ENCODE measurements around the gene PCBP1. TPM values are rescaled to one million over a fixed set of nuclear protein-coding genes. Genes with fewer than 3 reads are reported as not detected.
A peak's percentile ranks its signal among the peaks of the same experiment; 100 is the strongest.

The PCBP1 gene
- total and polyA plus RNA-seq, 2 donors (not counting 1 experiment from before 2014, with no cell fraction given) = 42.1 to 104 TPM

DNA sequence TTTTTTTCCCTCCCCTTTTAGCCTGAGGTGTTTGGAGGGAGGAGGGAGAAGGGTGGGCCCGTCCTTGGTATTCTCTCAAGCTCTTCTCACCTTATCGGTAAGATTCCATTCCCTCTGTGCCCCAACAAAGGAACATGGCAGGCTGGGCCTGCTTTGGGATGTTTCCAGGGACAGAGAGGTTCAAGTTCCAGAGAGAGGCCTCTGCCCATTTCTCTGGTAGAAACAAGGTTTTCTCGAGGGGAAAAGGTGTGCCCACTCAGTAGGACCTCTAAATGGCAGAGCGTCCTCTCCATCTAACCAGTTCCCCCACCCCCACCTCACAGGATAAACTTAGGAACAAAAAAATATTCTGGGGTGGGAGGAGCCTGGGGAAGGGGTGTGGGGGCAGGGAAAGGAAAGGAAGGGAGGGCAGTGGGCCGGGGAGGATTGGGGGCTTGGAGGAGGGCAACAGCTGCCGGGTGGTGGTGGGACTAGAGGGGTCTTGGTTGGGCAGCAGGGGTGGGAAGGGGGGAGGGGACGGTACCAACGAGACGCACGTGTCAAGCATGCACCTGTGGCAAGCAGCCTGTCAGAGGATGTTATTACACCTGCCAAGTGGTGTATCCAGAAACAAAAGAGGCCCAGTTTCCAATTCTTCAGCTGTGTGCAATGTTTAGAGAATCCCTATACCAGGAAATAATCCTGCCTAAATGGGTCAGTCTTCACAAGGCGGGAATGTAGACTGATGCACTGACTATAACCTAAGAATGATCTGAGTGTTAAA is 2.1 kb downstream of the PCBP1 start:
- Histone ChIP-seq H3K9me3 (ENCODE audit: control insufficient read depth, insufficient read depth, low read depth, low read length) (no peaks in the 10 kb centered on the region), H3K27ac (ENCODE audit: insufficient read depth, low read length) (peak overlapping the region; percentile 99), H3K79me2 (ENCODE audit: control insufficient read depth, insufficient read depth, low read length) (peaks cover 31% of the 10 kb centered on the region), H3K4me2 (ENCODE audit: extremely low read depth, insufficient read depth, low read length) (peak overlapping the region; percentile 99), H4K20me1 (ENCODE audit: control insufficient read depth, extremely low read depth, insufficient read depth, low read length) (no peaks in the 10 kb centered on the region), H3K4me3 (replicated peaks in 1 of 4; ENCODE audit: control extremely low read depth in 1 of 4, insufficient read depth in 1 of 4, low read depth in 3 of 4, low read length in 4 of 4) (peak overlapping the region; percentile 79 to 98 (median 88)), H3K4me1 (ENCODE audit: control insufficient read depth, extremely low read depth, insufficient read depth, low read length) (peaks cover 10% of the 10 kb centered on the region), H2AFZ (ENCODE audit: low read length) (no peak overlapping the region), H3K27me3 (ENCODE audit: control insufficient read depth, insufficient read depth, low read length) (no peaks in the 10 kb centered on the region), H3K9ac (ENCODE audit: insufficient read depth, low read length) (peak overlapping the region; percentile 89), H3K36me3 (ENCODE audit: control insufficient read depth, insufficient read depth, low read length) (peaks cover 6% of the 10 kb centered on the region)
- no peak for DNase-seq (ENCODE audit: low read depth in 2 of 2)
- TF ChIP-seq EZH2 (IDR thresholded peaks at IDR 0.05; ENCODE audit: low read length, missing control alignments) = no peak
- TF ChIP-seq, protein P1, sequence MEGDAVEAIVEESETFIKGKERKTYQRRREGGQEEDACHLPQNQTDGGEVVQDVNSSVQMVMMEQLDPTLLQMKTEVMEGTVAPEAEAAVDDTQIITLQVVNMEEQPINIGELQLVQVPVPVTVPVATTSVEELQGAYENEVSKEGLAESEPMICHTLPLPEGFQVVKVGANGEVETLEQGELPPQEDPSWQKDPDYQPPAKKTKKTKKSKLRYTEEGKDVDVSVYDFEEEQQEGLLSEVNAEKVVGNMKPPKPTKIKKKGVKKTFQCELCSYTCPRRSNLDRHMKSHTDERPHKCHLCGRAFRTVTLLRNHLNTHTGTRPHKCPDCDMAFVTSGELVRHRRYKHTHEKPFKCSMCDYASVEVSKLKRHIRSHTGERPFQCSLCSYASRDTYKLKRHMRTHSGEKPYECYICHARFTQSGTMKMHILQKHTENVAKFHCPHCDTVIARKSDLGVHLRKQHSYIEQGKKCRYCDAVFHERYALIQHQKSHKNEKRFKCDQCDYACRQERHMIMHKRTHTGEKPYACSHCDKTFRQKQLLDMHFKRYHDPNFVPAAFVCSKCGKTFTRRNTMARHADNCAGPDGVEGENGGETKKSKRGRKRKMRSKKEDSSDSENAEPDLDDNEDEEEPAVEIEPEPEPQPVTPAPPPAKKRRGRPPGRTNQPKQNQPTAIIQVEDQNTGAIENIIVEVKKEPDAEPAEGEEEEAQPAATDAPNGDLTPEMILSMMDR (conservative IDR thresholded peaks at IDR 0.05 in 1 of 2, IDR thresholded peaks at IDR 0.05 in 1 of 2; ENCODE audit: low read depth in 1 of 2, low read length in 2 of 2) = no peak

GRCh38 chr2:70089983-70090525 is 2.8 kb downstream of the PCBP1 start:
- no peaks in the 10 kb centered on the region for H3K9me3 ChIP-seq (ENCODE audit: control insufficient read depth, insufficient read depth, low read depth, low read length)
- no peak overlapping the region for H2AFZ ChIP-seq (ENCODE audit: low read length)
- H3K4me1 ChIP-seq (ENCODE audit: control insufficient read depth, extremely low read depth, insufficient read depth, low read length) = peaks cover 15% of the 10 kb centered on the region
- H3K9ac ChIP-seq (ENCODE audit: insufficient read depth, low read length) = no peak overlapping the region
- peaks cover 31% of the 10 kb centered on the region for H3K79me2 ChIP-seq (ENCODE audit: control insufficient read depth, insufficient read depth, low read length)
- TF ChIP-seq, protein P1 (conservative IDR thresholded peaks at IDR 0.05 in 1 of 2, IDR thresholded peaks at IDR 0.05 in 1 of 2; ENCODE audit: low read depth in 1 of 2, low read length in 2 of 2) = no peak
- TF ChIP-seq EZH2 (IDR thresholded peaks at IDR 0.05; ENCODE audit: low read length, missing control alignments) = no peak
- no peaks in the 10 kb centered on the region for H3K27me3 ChIP-seq (ENCODE audit: control insufficient read depth, insufficient read depth, low read length)
- DNase-seq (ENCODE audit: low read depth in 2 of 2) = no peak
- H3K4me3 ChIP-seq (replicated peaks in 1 of 4; ENCODE audit: control extremely low read depth in 1 of 4, insufficient read depth in 1 of 4, low read depth in 3 of 4, low read length in 4 of 4) = peak overlapping the region; percentile 26 to 95 (median 80)
- H3K27ac ChIP-seq (ENCODE audit: insufficient read depth, low read length) = peak overlapping the region; percentile 13
- peak overlapping the region; percentile 72 for H3K4me2 ChIP-seq (ENCODE audit: extremely low read depth, insufficient read depth, low read length)
- no peaks in the 10 kb centered on the region for H4K20me1 ChIP-seq (ENCODE audit: control insufficient read depth, extremely low read depth, insufficient read depth, low read length)
- H3K36me3 ChIP-seq (ENCODE audit: control insufficient read depth, insufficient read depth, low read length) = peaks cover 6% of the 10 kb centered on the region

- H4K20me1 ChIP-seq (ENCODE audit: control insufficient read depth, extremely low read depth, insufficient read depth, low read length) = no peaks in the 10 kb centered on the region
- H3K4me1 ChIP-seq (ENCODE audit: control insufficient read depth, extremely low read depth, insufficient read depth, low read length) = peaks cover 13% of the 10 kb centered on the region
- H2AFZ ChIP-seq (ENCODE audit: low read length) = no peak overlapping the region
- no peak overlapping the region for H3K4me3 ChIP-seq (replicated peaks in 1 of 4; ENCODE audit: control extremely low read depth in 1 of 4, insufficient read depth in 1 of 4, low read depth in 3 of 4, low read length in 4 of 4)
- H3K9me3 ChIP-seq (ENCODE audit: control insufficient read depth, insufficient read depth, low read depth, low read length) = no peaks in the 10 kb centered on the region
- H3K4me2 ChIP-seq (ENCODE audit: extremely low read depth, insufficient read depth, low read length) = no peak overlapping the region
- H3K9ac ChIP-seq (ENCODE audit: insufficient read depth, low read length) = no peak overlapping the region
- peaks cover 31% of the 10 kb centered on the region for H3K79me2 ChIP-seq (ENCODE audit: control insufficient read depth, insufficient read depth, low read length)
- no peak for DNase-seq (ENCODE audit: low read depth in 2 of 2)
- no peaks in the 10 kb centered on the region for H3K27me3 ChIP-seq (ENCODE audit: control insufficient read depth, insufficient read depth, low read length)
- H3K36me3 ChIP-seq (ENCODE audit: control insufficient read depth, insufficient read depth, low read length) = peaks cover 6% of the 10 kb centered on the region
- TF ChIP-seq, protein P1 (conservative IDR thresholded peaks at IDR 0.05 in 1 of 2, IDR thresholded peaks at IDR 0.05 in 1 of 2; ENCODE audit: low read depth in 1 of 2, low read length in 2 of 2) = no peak
- TF ChIP-seq EZH2 (IDR thresholded peaks at IDR 0.05; ENCODE audit: low read length, missing control alignments) = no peak
- no peak overlapping the region for H3K27ac ChIP-seq (ENCODE audit: insufficient read depth, low read length)
Observed at GRCh38 chr2:70090706-70091334, 3.5 kb downstream of the PCBP1 start.

Data from fibroblast of lung (primary cell).